ENCODE data around the gene PDGFRB.
A peak's percentile ranks its signal among the peaks of the same experiment; 100 is the strongest.

Gene PDGFRB

DNA sequence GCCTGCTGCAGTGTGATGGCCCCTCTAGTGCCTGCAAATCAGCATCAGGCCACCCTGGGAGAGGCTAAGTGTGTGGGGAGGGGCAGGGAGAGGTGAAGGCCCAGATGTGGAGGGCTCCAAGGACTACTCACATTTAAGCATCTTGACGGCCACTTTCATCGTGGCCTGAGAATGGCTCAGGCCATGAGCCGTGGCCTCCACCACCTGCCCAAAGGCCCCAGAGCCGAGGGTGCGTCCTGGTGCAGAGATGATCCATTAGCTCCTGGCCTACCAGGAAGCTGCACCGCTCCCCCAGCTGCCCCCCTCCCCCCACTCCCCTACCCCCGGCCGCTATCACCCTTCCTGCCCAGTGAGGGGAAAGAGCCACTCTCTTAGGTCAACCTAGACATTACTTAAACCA is 31.0 kb downstream of the PDGFRB start:
- no peak for DNase-seq (ENCODE audit: low read depth)
- no peak overlapping the region for H3K4me3 ChIP-seq (ENCODE audit: low read depth, low read length)
- TF ChIP-seq MYC (IDR thresholded peaks at IDR 0.05; ENCODE audit: low read depth, low read length) (no peak), POLR2A (IDR thresholded peaks at IDR 0.05; ENCODE audit: extremely low read depth, insufficient read length) (no peak)
- TF ChIP-seq, protein P1, sequence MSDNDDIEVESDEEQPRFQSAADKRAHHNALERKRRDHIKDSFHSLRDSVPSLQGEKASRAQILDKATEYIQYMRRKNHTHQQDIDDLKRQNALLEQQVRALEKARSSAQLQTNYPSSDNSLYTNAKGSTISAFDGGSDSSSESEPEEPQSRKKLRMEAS (IDR thresholded peaks at IDR 0.05; ENCODE audit: low read depth, low read length): no peak
- TF ChIP-seq, protein P2, sequence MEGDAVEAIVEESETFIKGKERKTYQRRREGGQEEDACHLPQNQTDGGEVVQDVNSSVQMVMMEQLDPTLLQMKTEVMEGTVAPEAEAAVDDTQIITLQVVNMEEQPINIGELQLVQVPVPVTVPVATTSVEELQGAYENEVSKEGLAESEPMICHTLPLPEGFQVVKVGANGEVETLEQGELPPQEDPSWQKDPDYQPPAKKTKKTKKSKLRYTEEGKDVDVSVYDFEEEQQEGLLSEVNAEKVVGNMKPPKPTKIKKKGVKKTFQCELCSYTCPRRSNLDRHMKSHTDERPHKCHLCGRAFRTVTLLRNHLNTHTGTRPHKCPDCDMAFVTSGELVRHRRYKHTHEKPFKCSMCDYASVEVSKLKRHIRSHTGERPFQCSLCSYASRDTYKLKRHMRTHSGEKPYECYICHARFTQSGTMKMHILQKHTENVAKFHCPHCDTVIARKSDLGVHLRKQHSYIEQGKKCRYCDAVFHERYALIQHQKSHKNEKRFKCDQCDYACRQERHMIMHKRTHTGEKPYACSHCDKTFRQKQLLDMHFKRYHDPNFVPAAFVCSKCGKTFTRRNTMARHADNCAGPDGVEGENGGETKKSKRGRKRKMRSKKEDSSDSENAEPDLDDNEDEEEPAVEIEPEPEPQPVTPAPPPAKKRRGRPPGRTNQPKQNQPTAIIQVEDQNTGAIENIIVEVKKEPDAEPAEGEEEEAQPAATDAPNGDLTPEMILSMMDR (IDR thresholded peaks at IDR 0.05; ENCODE audit: low read depth, low read length): no peak

DNA sequence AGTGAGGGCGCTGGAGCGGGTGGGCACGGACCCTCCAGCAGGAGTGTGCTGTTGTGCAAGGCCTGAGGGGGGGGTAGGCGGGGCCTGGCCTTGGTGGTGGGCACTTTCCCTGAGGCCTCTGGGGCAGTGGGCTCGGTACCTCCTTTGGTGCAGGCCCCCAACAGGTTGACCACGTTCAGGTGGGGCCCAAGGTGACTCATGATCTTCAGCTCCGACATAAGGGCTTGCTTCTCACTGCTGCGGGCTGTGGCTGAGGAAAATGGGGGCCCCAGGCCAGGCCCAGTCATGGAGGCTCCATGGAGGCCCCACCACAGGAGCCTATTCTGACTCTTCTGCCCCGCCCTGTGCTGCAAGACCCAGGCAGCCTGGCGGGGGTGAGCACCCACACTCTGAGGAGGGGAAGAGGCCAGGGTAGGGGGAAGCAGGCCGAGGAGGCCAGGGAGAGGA is 31.5 kb downstream of the PDGFRB start:
- TF ChIP-seq POLR2A (IDR thresholded peaks at IDR 0.05; ENCODE audit: extremely low read depth, insufficient read length) (no peak), MYC (IDR thresholded peaks at IDR 0.05; ENCODE audit: low read depth, low read length) (no peak)
- TF ChIP-seq, protein P1 (IDR thresholded peaks at IDR 0.05; ENCODE audit: low read depth, low read length): no peak
- TF ChIP-seq, protein P2 (IDR thresholded peaks at IDR 0.05; ENCODE audit: low read depth, low read length): no peak
- H3K4me3 ChIP-seq (ENCODE audit: low read depth, low read length): no peak overlapping the region
- no peak for DNase-seq (ENCODE audit: low read depth)

DNA sequence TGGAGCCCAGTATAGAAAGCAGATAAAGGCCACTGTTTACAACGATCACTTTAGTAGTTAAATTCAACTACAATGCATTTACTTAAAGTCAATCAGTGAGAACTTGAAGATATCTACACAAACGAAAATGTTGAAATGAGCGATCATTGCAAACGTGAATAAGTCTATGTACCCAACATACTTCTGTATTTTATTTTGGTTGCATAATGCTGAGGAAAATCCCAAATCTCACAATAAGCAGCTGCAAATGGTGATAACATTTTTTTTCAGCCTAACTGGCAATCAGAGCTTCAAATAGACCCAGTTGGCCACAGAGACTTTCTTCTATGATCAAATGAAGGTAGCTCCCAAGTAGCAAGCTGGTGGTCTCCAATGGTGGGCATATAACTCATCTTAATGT is 32.1 kb downstream of the PDGFRB start:
- no peak overlapping the region for H3K4me3 ChIP-seq (ENCODE audit: low read depth, low read length)
- TF ChIP-seq MYC (IDR thresholded peaks at IDR 0.05; ENCODE audit: low read depth, low read length): no peak
- TF ChIP-seq, protein P2 (IDR thresholded peaks at IDR 0.05; ENCODE audit: low read depth, low read length): no peak
- TF ChIP-seq, protein P1 (IDR thresholded peaks at IDR 0.05; ENCODE audit: low read depth, low read length): no peak
- TF ChIP-seq POLR2A (IDR thresholded peaks at IDR 0.05; ENCODE audit: extremely low read depth, insufficient read length): no peak
- DNase-seq (ENCODE audit: low read depth): no peak

DNA sequence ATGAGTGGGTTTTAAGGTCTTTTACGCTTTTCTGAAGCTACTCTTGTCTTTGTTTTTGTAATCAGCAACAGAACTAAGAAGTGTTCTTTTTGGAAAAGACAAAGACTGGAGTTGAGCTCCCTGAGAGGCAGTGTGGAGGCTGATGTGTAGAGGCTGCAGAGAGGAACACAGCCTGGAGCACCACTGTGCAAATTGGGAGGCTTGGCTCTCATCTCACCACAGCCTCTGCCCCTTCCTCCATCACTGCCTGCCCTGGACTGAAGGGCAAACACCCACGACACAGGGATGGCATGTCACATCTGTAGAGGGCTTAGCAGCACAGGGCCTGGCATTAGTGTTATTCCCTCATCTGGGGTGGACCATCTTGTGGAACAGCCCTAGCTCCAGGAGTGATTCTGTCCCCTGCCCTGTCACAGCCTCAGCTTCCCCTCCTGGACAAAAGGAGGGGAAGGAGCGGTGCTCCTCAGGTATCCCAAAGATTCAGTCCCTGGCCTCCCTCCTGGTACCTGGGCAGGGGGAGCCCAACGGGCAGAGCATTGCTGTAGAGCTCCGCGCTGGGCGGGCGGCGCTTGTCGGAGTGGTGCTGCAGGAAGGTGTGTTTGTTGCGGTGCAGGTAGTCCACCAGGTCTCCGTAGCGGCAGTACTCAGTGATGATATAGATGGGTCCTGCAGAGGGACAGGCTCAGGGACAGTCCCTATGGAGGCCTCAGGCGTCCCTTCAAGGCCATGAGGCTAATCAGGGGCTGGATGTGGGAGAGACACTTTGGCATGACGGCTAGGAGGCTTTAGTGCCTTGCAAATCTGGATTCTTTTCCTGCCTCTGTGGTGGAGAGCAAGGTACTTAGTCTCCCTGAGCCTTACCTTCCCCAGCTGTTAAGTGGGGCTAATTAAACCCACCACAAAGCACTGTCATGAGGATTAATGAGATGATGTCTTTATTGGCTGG is 32.8 kb downstream of the PDGFRB start:
- no peak overlapping the region for H3K4me3 ChIP-seq (ENCODE audit: low read depth, low read length)
- DNase-seq (ENCODE audit: low read depth): no peak
- TF ChIP-seq, protein P2 (IDR thresholded peaks at IDR 0.05; ENCODE audit: low read depth, low read length): no peak
- TF ChIP-seq MYC (IDR thresholded peaks at IDR 0.05; ENCODE audit: low read depth, low read length) (no peak), POLR2A (IDR thresholded peaks at IDR 0.05; ENCODE audit: extremely low read depth, insufficient read length) (no peak)
- TF ChIP-seq, protein P1 (IDR thresholded peaks at IDR 0.05; ENCODE audit: low read depth, low read length): no peak

DNA sequence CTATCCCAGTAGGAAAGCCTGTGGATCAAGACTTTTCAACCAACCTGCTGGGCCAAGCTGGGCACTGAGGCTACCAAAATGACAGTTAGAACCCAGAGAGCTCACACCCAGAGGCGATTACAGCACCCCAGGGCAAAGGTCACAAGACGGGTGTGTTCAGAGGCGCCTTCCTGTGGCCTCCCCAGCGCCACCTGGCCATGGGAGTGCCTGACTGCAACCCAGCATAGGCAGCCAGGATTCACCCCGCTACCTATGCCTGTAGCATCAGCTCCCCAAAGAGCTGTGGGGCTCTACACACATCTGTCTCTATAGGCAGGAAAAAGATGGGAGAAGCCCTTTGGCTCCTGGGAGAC is 33.5 kb downstream of the PDGFRB start:
- TF ChIP-seq, protein P1 (IDR thresholded peaks at IDR 0.05; ENCODE audit: low read depth, low read length): no peak
- TF ChIP-seq, protein P2 (IDR thresholded peaks at IDR 0.05; ENCODE audit: low read depth, low read length): peak; percentile 60
- peak; percentile 73 for DNase-seq (ENCODE audit: low read depth)
- no peak overlapping the region for H3K4me3 ChIP-seq (ENCODE audit: low read depth, low read length)
